Naive thymus-derived CD4-positive, alpha-beta T cell (primary cell): ENCODE data around the gene EPB41L1. TPM values are rescaled to one million over a fixed set of nuclear protein-coding genes. Genes with fewer than 3 reads are reported as not detected.

Experiments
- ATAC-seq: fragments of 150-1000 bp; cut with Tn5 transposase; 2 replicates; pipeline ENCODE4 v1.10.0; 2021; ENCODE audit warnings: mild to moderate bottlenecking, moderate library complexity
- CTCF ChIA-PET: fragments of 350-600 bp; sonication (Branson Sonifier 250); formaldehyde crosslinking; loops from one replicate; lab custom pipeline; 2021; ENCODE audit warnings: antibody characterized with exemption; lab: Charles Lee
- POLR2A ChIA-PET: fragments of 350-600 bp; sonication (Branson Sonifier 250); formaldehyde crosslinking; loops from one replicate; lab custom pipeline; 2021; ENCODE audit warnings: antibody characterized with exemption, inconsistent platforms; lab: Charles Lee
- DNase-seq, 9 donors: peaks; one replicate each; pipeline versions ENCODE4 v3.0.0 to v3.0.0-alpha.2; 2020 to 2022; ENCODE audit warnings: mixed read lengths in 1 of 9
- H3K27ac ChIP-seq: one replicate; pipeline ENCODE4 v1.7.0; 2013; ENCODE audit warnings: mild to moderate bottlenecking, low read depth, low read length, moderate library complexity
- H3K27me3 ChIP-seq, 2 donors: one replicate each; pipeline ENCODE4 v1.7.0; 2013; ENCODE audit warnings: low read length in 2 of 2, mild to moderate bottlenecking in 2 of 2, moderate library complexity in 2 of 2; ENCODE audit not compliant: control insufficient read depth in 2 of 2, insufficient read depth in 2 of 2
- H3K36me3 ChIP-seq, 3 experiments: 1 replicate in 2 of 3; 2 replicates in 1 of 3; pipeline ENCODE4 v1.7.0; 2013; ENCODE audit warnings: low read length in 3 of 3, mild to moderate bottlenecking in 3 of 3, moderate library complexity in 1 of 3; ENCODE audit not compliant: insufficient read depth in 3 of 3, control insufficient read depth in 2 of 3
- H3K4me1 ChIP-seq, 2 donors: one replicate each; pipeline ENCODE4 v1.7.0; 2013; ENCODE audit warnings: low read length in 2 of 2, mild to moderate bottlenecking in 2 of 2, moderate library complexity in 1 of 2; ENCODE audit not compliant: control insufficient read depth in 2 of 2, insufficient read depth in 2 of 2
- H3K4me3 ChIP-seq: 2 replicates; pipeline ENCODE4 v1.7.0; 2013; ENCODE audit warnings: mild to moderate bottlenecking, low read length
- H3K9me3 ChIP-seq, 3 experiments: 1 replicate in 2 of 3; 2 replicates in 1 of 3; pipeline ENCODE4 v1.7.0; 2013; ENCODE audit warnings: low read length in 3 of 3; ENCODE audit not compliant: control insufficient read depth in 2 of 3
- H3K27ac Mint-ChIP-seq, 9 donors: one replicate each; pipeline ENCODE4 v1.8.0; 2020 to 2022; ENCODE audit warnings: mixed read lengths in 9 of 9, mild to moderate bottlenecking in 8 of 9, moderate library complexity in 5 of 9, inconsistent platforms in 2 of 9
- H3K27me3 Mint-ChIP-seq, 5 donors: one replicate each; pipeline ENCODE4 v1.8.0; 2021 to 2022; ENCODE audit warnings: mixed read lengths in 5 of 5, mild to moderate bottlenecking in 1 of 5
- H3K36me3 Mint-ChIP-seq, 5 donors: one replicate each; pipeline ENCODE4 v1.8.0; 2020 to 2022; ENCODE audit warnings: mixed read lengths in 5 of 5, mild to moderate bottlenecking in 3 of 5, inconsistent platforms in 1 of 5
- H3K4me1 Mint-ChIP-seq, 7 donors: one replicate each; pipeline ENCODE4 v1.8.0; 2020 to 2022; ENCODE audit warnings: mixed read lengths in 7 of 7, mild to moderate bottlenecking in 3 of 7, inconsistent platforms in 1 of 7
- H3K4me3 Mint-ChIP-seq, 10 donors: one replicate each; pipeline ENCODE4 v1.8.0; 2020 to 2022; ENCODE audit warnings: mild to moderate bottlenecking in 10 of 10, mixed read lengths in 10 of 10, moderate library complexity in 6 of 10, inconsistent platforms in 2 of 10
- H3K9me3 Mint-ChIP-seq, 11 donors: one replicate each; pipeline ENCODE4 v1.8.0; 2020 to 2022; ENCODE audit warnings: mixed read lengths in 11 of 11, mild to moderate bottlenecking in 4 of 11, inconsistent platforms in 1 of 11, moderate library complexity in 1 of 11
- intact Hi-C, 2 donors: fragments of 100-400 bp; cut with micrococcal nuclease; formaldehyde crosslinking; loops; one replicate each; pipeline ENCODE4 v1.15.1; 2023
- polyA plus RNA-seq, 2 donors: library from polyadenylated mRNA; unstranded; fragments of 300-500 nt; fragmentation: Illumina TruSeq; gene quantifications; one replicate each; pipeline ENCODE4 v1.2.3, GENCODE V29; 2021
- total RNA-seq, 6 experiments: library from RNA in 5 of 6; stranded (reverse) in 5 of 6; gene quantifications; 1 replicate in 5 of 6; 2 replicates in 1 of 6; pipeline ENCODE4 v1.2.3 and lab custom pipeline; 2021 to 2026

EPB41L1 gene
- total and polyA plus RNA-seq, 7 experiments from 2014 or later = 0.05 to 0.81 (median 0.66) TPM; not detected in 2

DNA sequence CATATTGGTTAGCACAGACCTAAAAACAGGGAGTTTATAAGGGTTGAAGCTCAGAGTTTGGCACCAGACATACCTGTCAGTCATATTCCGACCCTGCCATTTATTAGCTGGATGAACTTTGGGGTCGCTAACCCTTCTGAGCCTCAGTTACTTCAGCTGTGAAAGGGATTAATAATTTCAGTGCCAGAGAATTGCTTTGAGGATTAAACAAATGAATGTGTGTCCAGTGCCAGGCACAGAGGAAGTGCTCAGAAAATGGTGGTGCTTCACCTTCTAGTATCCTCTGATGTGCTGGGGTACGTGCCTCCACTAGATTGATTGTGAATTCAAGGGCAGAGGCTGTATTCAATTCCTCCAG lies 4.1 kb upstream of the EPB41L1 start:
- H3K9me3 Mint-ChIP-seq = no peaks in the 10 kb centered on the region
- Histone ChIP-seq H3K27me3 (peaks cover 0 to 4% of the 10 kb centered on the region in 2 donors), H3K4me3 (no peak overlapping the region), H3K4me1 (no peaks in the 10 kb centered on the region), H3K27ac (no peak overlapping the region), H3K9me3 (no peaks in the 10 kb centered on the region), H3K36me3 (no peaks in the 10 kb centered on the region)
- H3K27me3 Mint-ChIP-seq = peaks cover 8 to 35% (median 28%) of the 10 kb centered on the region in 5 donors
- CTCF ChIA-PET = no interaction called here
- POLR2A ChIA-PET = no interaction called here
- no peak overlapping the region for H3K4me3 Mint-ChIP-seq
- no peak overlapping the region for H3K27ac Mint-ChIP-seq
- H3K36me3 Mint-ChIP-seq = no peaks in the 10 kb centered on the region
- intact Hi-C loops = no loop called here
- ATAC-seq (no peak), DNase-seq (no peak)
- H3K4me1 Mint-ChIP-seq = peaks cover 0 to 6% (median 2%) of the 10 kb centered on the region in 7 donors

DNA sequence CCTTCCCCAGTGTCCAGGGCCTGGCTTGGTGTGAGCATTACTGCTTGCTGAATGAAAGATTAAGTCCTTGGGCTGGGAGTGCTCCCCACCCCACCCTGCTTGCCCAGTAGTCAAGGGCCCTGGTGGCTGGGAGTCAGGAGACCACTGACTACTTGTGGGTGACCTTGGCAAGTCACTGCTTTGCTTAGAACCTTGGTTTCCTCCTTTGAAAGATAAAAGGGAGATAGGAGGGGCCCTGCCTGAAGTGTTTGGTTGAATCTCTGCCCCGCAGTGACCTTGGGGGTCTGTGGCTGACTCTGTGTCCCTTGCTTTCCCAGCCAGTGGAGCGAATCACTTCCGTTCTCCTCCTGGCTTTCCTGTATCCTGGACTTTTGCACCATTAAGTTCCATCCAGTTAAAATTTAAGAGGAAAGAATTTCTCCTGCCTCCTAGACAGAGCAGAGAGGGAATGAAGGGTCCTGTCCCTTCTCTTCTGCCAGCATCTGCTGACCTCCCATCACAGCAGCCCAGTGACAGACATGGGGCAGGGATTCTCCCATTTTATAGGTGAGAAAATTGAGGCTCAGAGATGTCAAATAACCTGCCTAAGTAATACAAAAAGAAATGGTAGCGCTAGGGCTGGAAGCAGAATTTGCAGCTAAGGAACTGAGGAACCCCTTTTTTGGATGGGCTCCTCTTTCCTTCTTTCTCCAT lies 3.5 kb upstream of the EPB41L1 start:
- ChIA-PET CTCF (no interaction called here), POLR2A (no interaction called here)
- H3K9me3 Mint-ChIP-seq = no peaks in the 10 kb centered on the region

DNA sequence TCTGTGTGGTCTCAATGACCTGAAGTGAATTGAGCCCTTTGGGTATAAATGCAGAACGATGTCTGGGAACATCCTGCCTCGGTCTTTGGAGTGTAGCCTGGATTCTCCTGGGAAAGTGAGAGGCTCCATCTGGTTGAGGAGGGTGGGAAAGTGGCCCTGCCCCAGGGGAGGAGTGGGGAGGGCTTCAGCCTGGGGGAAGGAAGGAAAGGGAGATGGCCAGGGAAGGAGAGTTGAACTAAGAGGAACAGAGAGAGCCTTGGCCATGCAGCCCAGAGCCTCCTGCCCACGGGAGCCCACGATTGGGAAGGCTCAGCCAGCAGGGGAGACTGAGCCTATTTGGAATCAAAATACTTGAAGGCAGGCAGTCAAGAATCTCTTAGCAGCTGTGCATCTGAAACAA lies 2.3 kb upstream of the EPB41L1 start:
- CTCF ChIA-PET = no interaction called here
- Histone ChIP-seq H3K36me3 (no peaks in the 10 kb centered on the region), H3K4me1 (no peaks in the 10 kb centered on the region), H3K27me3 (peaks cover 0 to 9% of the 10 kb centered on the region in 2 donors), H3K4me3 (no peak overlapping the region), H3K9me3 (no peaks in the 10 kb centered on the region), H3K27ac (no peak overlapping the region)
- intact Hi-C loops = no loop called here
- no peaks in the 10 kb centered on the region for H3K9me3 Mint-ChIP-seq
- H3K27ac Mint-ChIP-seq = no peak overlapping the region
- H3K36me3 Mint-ChIP-seq = no peaks in the 10 kb centered on the region
- peak overlapping the region in 1 of 10 donors; percentile 5 for H3K4me3 Mint-ChIP-seq
- peaks cover 9 to 38% (median 33%) of the 10 kb centered on the region in 5 donors for H3K27me3 Mint-ChIP-seq
- DNase-seq (no peak), ATAC-seq (no peak)
- POLR2A ChIA-PET = no interaction called here
- peaks cover 0 to 10% (median 4%) of the 10 kb centered on the region in 7 donors for H3K4me1 Mint-ChIP-seq

More for the DNA sequence above, 3.5 kb upstream of the EPB41L1 start:
- H3K4me3 ChIP-seq = no peak overlapping the region
- ATAC-seq (no peak), DNase-seq (no peak)
- Mint-ChIP-seq H3K4me1 (peaks cover 0 to 6% (median 2%) of the 10 kb centered on the region in 7 donors), H3K4me3 (no peak overlapping the region), H3K27me3 (peaks cover 9 to 31% (median 30%) of the 10 kb centered on the region in 5 donors), H3K36me3 (no peaks in the 10 kb centered on the region), H3K27ac (no peak overlapping the region)
- H3K4me1 ChIP-seq = no peaks in the 10 kb centered on the region
- no peak overlapping the region for H3K27ac ChIP-seq
- H3K9me3 ChIP-seq = no peaks in the 10 kb centered on the region
- intact Hi-C loops = no loop called here
- H3K27me3 ChIP-seq = peaks cover 0 to 6% of the 10 kb centered on the region in 2 donors
- H3K36me3 ChIP-seq = no peaks in the 10 kb centered on the region

DNA sequence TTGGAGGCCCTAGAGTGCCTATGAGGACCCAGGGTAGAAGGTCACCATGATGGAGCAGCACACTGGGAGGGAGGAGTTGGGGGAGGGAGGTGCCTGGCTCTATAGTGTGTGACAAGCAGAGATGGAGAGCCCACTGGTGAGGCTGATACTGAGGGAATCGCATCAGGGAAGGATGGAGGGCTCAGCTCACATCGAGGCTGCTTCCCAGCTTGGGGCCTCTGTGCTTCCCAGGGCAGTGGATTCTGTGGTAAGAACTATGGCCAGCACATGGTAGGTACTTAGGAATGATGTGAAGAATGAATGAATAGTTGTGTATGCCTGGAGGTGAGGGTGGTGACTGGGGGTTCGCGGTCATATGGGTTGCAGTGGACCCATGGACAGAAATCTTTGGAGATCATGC lies 1.3 kb upstream of the EPB41L1 start:
- H3K4me1 ChIP-seq = no peaks in the 10 kb centered on the region
- POLR2A ChIA-PET = no interaction called here
- no peak overlapping the region for H3K4me3 ChIP-seq
- intact Hi-C loops = no loop called here
- Mint-ChIP-seq H3K4me1 (peaks cover 0 to 10% (median 4%) of the 10 kb centered on the region in 7 donors), H3K36me3 (no peaks in the 10 kb centered on the region), H3K27ac (no peak overlapping the region), H3K27me3 (peaks cover 9 to 38% (median 31%) of the 10 kb centered on the region in 5 donors), H3K9me3 (no peaks in the 10 kb centered on the region), H3K4me3 (peak overlapping the region in 7 of 10 donors; percentile 9 to 69 (median 48))
- CTCF ChIA-PET = no interaction called here
- DNase-seq = no peak
- no peak overlapping the region for H3K27ac ChIP-seq
- H3K36me3 ChIP-seq = no peaks in the 10 kb centered on the region
- ATAC-seq = no peak
- no peaks in the 10 kb centered on the region for H3K9me3 ChIP-seq
- H3K27me3 ChIP-seq = peaks cover 0 to 9% of the 10 kb centered on the region in 2 donors

DNA sequence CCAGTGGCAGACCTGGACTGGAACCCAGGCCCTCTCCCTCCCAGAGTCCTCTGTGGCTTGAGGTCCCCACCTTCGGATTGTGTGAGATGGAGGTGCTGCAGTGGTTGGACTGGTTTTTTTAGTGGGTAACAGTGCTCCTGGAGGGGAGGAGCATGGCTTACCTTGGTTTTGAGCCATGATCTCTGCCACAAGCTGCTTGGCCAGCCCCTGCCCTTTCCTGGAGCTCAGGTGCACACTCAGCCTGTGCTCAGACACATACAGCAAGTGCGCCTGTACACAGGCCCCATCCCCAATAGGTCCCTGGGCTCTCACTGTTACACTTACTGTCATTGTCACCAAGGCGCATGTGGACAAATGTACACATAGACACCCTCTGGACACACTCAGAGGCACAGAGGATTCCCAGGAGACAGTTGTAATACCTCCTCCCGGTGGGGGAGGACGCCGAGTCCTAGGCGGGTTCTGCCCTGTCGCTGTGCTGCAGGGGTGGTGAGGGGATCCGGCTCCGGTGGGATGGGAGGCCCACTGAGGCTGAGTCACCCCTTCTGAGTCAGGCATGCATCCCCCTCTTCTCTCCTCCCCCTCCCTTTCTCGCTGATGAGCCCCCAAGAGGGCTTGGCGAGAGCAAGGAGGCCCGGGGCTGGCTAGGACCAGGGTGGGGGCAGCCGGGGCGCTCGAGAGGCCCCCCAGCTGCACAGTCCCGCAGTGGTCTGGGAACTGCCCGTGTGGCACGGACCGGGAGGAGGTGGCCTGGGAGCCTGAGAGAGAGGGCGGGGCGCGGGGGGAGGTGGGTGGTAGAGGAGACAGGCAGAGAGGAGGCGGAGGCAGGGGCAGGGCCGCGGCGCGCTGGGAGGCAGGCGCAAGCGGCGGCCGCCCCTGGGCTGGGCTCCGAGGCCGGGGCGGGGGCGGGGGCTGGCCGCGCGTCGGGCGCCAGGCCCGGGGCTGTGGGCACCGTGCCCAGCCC lies 522 bp upstream of the EPB41L1 start:
- Mint-ChIP-seq H3K9me3 (no peaks in the 10 kb centered on the region), H3K27me3 (peaks cover 9 to 40% (median 25%) of the 10 kb centered on the region in 5 donors), H3K4me3 (peak overlapping the region in 8 of 10 donors; percentile 12 to 69 (median 49))

DNA sequence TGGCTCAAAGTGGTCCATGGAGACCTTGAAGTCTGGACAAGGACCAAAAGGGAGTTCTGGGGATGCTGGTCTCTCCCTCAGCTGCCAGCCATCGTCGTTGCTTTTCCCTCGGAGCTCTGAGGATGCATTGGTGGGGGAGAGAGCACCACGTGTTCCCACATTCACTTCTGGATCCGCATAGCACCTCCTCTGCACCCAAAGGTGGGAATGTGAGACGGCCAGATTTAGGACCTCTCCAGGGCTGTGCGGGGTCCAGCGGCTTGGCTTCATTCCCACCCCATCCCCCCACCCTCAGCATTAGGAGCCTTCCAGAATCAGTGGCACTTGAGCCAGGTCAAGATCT lies 1.1 kb downstream of the EPB41L1 start:
- Histone ChIP-seq H3K4me3 (no peak overlapping the region), H3K27me3 (peaks cover 0 to 9% of the 10 kb centered on the region in 2 donors), H3K36me3 (no peaks in the 10 kb centered on the region), H3K9me3 (no peaks in the 10 kb centered on the region), H3K27ac (no peak overlapping the region), H3K4me1 (no peaks in the 10 kb centered on the region)
- ATAC-seq (no peak), DNase-seq (no peak)
- no peak overlapping the region for H3K27ac Mint-ChIP-seq
- H3K4me1 Mint-ChIP-seq = peaks cover 0 to 8% (median 4%) of the 10 kb centered on the region in 7 donors
- H3K27me3 Mint-ChIP-seq = peaks cover 9 to 40% (median 25%) of the 10 kb centered on the region in 5 donors
- ChIA-PET POLR2A (no interaction called here), CTCF (no interaction called here)
- peak overlapping the region in 7 of 10 donors; percentile 29 to 81 (median 61) for H3K4me3 Mint-ChIP-seq
- intact Hi-C loops = loop anchor here in 1 of 2 donors (5.0 kb wide), 1 partner anchor 42 kb away; no protein-coding TSS in a partner anchor
- H3K36me3 Mint-ChIP-seq = no peaks in the 10 kb centered on the region
- no peaks in the 10 kb centered on the region for H3K9me3 Mint-ChIP-seq

More for the DNA sequence above, 522 bp upstream of the EPB41L1 start:
- H3K36me3 ChIP-seq = no peaks in the 10 kb centered on the region
- H3K4me3 ChIP-seq = no peak overlapping the region
- DNase-seq (peak in 4 of 9 donors; percentile 18 to 32 (median 24)), ATAC-seq (peak; percentile 72)
- intact Hi-C loops = no loop called here
- ChIA-PET POLR2A (no interaction called here), CTCF (no interaction called here)
- H3K27ac ChIP-seq = no peak overlapping the region
- Mint-ChIP-seq H3K36me3 (no peaks in the 10 kb centered on the region), H3K4me1 (peaks cover 0 to 8% (median 4%) of the 10 kb centered on the region in 7 donors), H3K27ac (no peak overlapping the region)
- H3K4me1 ChIP-seq = no peaks in the 10 kb centered on the region
- H3K27me3 ChIP-seq = peaks cover 0 to 9% of the 10 kb centered on the region in 2 donors
- H3K9me3 ChIP-seq = no peaks in the 10 kb centered on the region
